GM23338 (cell line): ENCODE measurements around the gene KCNJ10. TPM values are rescaled to one million over a fixed set of nuclear protein-coding genes. Genes with fewer than 3 reads are reported as not detected.

Source experiments
- ATAC-seq: fragments of 200-7000 bp; cut with Tn5 transposase; 3 replicates; pipeline ENCODE4 v1.9.1; 2020
- DNase-seq: peaks from one replicate; pipeline ENCODE4 v3.0.0-alpha.2; 2015; ENCODE audit warnings: low spot score
- H2AFZ ChIP-seq: fragments of 200-600 bp; sonication (generic); 2 replicates; pipeline ENCODE4 v1.8.0; 2016; ENCODE audit warnings: antibody characterized with exemption, mild to moderate bottlenecking, moderate library complexity
- H3F3A ChIP-seq: fragments of 200-600 bp; sonication (generic); replicated peaks from 2 replicates; pipeline ENCODE4 v1.8.0; 2017; ENCODE audit warnings: antibody characterized with exemption, mixed run types, low read depth
- H3K27ac ChIP-seq: fragments of 200-600 bp; sonication (generic); 2 replicates; pipeline ENCODE4 v1.6.1; 2016; ENCODE audit warnings: low read depth
- H3K27me3 ChIP-seq: fragments of 200-600 bp; sonication (generic); 2 replicates; pipeline ENCODE4 v1.8.0; 2016; ENCODE audit warnings: mild to moderate bottlenecking, mixed run types, moderate library complexity; ENCODE audit not compliant: insufficient read depth
- H3K36me3 ChIP-seq: fragments of 200-600 bp; sonication (generic); 2 replicates; pipeline ENCODE4 v1.8.0; 2016; ENCODE audit warnings: mild to moderate bottlenecking; ENCODE audit not compliant: insufficient read depth
- H3K4me1 ChIP-seq: fragments of 200-600 bp; sonication (generic); 2 replicates; pipeline ENCODE4 v1.8.0; 2016; ENCODE audit warnings: mild to moderate bottlenecking, moderate library complexity; ENCODE audit not compliant: insufficient read depth
- H3K4me2 ChIP-seq: fragments of 200-600 bp; sonication (generic); 2 replicates; pipeline ENCODE4 v1.7.1; 2017; ENCODE audit warnings: mixed run types
- H3K4me3 ChIP-seq: fragments of 200-600 bp; sonication (generic); 2 replicates; pipeline ENCODE4 v1.6.1; 2016; ENCODE audit warnings: mixed run types
- H3K79me2 ChIP-seq: fragments of 200-600 bp; sonication (generic); replicated peaks from 2 replicates; pipeline ENCODE4 v1.8.0; 2017; ENCODE audit warnings: mild to moderate bottlenecking; ENCODE audit not compliant: insufficient read depth
- H3K9me2 ChIP-seq: fragments of 200-600 bp; sonication (generic); 2 replicates; pipeline ENCODE4 v1.8.0; 2017; ENCODE audit not compliant: insufficient read depth
- H4K20me1 ChIP-seq: fragments of 200-600 bp; sonication (generic); replicated peaks from 2 replicates; pipeline ENCODE4 v1.8.0; 2017; ENCODE audit warnings: mild to moderate bottlenecking; ENCODE audit not compliant: insufficient read depth
- H3K27ac Mint-ChIP-seq: 2 replicates; pipeline ENCODE4 v1.8.0; 2020; ENCODE audit warnings: inconsistent platforms, mild to moderate bottlenecking, moderate library complexity, mixed read lengths
- H3K27me3 Mint-ChIP-seq: 3 replicates; pipeline ENCODE4 v1.8.0; 2022; ENCODE audit warnings: low read depth, mild to moderate bottlenecking, moderate library complexity, mixed read lengths, inconsistent platforms; ENCODE audit not compliant: insufficient read depth, poor library complexity
- H3K36me3 Mint-ChIP-seq: 3 replicates; pipeline ENCODE4 v1.8.0; 2021; ENCODE audit warnings: low read depth, mild to moderate bottlenecking, inconsistent platforms, moderate library complexity, mixed read lengths
- H3K4me1 Mint-ChIP-seq: 3 replicates; pipeline ENCODE4 v1.8.0; 2020; ENCODE audit warnings: mild to moderate bottlenecking, inconsistent platforms, mixed read lengths
- H3K4me3 Mint-ChIP-seq: 3 replicates; pipeline ENCODE4 v1.8.0; 2021; ENCODE audit warnings: moderate library complexity, mild to moderate bottlenecking, inconsistent platforms, mixed read lengths
- H3K9me3 Mint-ChIP-seq: 3 replicates; pipeline ENCODE4 v1.8.0; 2020; ENCODE audit warnings: moderate library complexity, mild to moderate bottlenecking, inconsistent platforms, mixed read lengths
- CREB1 ChIP-seq: fragments of 250-450 bp; sonication (Bioruptor Pico); IDR thresholded peaks from 2 replicates; pipeline ENCODE4 v1.5.0; 2020; ENCODE audit warnings: low read depth, mild to moderate bottlenecking, moderate library complexity
- EZH2 ChIP-seq: fragments of 200-600 bp; sonication (generic); IDR thresholded peaks from one replicate; pipeline ENCODE4 v1.8.0; 2017; ENCODE audit warnings: antibody characterized with exemption, mild to moderate bottlenecking, low read depth; ENCODE audit not compliant: unreplicated experiment
- JUNB ChIP-seq: IDR thresholded peaks from one replicate; pipeline ENCODE4 v1.6.1; 2016; ENCODE audit warnings: antibody characterized with exemption; ENCODE audit not compliant: unreplicated experiment
- NANOG ChIP-seq: IDR thresholded peaks from 2 replicates; pipeline ENCODE4 v1.6.1; 2016; ENCODE audit warnings: antibody characterized with exemption, borderline replicate concordance
- POLR2AphosphoS5 ChIP-seq: IDR thresholded peaks from 2 replicates; pipeline ENCODE4 v1.6.1; 2016; ENCODE audit warnings: antibody characterized with exemption, low read depth
- ZNF114 ChIP-seq: fragments of 250-450 bp; sonication (Bioruptor Pico); IDR thresholded peaks from 2 replicates; pipeline ENCODE4 v1.5.0; 2020; ENCODE audit warnings: mild to moderate bottlenecking, moderate library complexity
- ZNF331 ChIP-seq: fragments of 250-450 bp; sonication (Bioruptor Pico); IDR thresholded peaks from 2 replicates; pipeline ENCODE4 v1.5.0; 2020; ENCODE audit warnings: low read depth, mild to moderate bottlenecking, moderate library complexity
- polyA plus RNA-seq: library from polyadenylated mRNA; unstranded; fragments of >200 nt; fragmentation: Nextera tagmentation; extraction: Ambion mirVana; gene quantifications from 2 replicates; pipeline ENCODE4 v1.2.1, GENCODE V29; 2016
- total RNA-seq: library from RNA; depleted of rRNA; stranded (reverse); fragments of >200 nt; shearing (Covaris generic); gene quantifications from 2 replicates; pipeline ENCODE4 v1.2.3, GENCODE V29; 2014
- TF ChIP-seq, protein P1 (sequence below): fragments of 250-450 bp; sonication (Bioruptor Pico); IDR thresholded peaks from 2 replicates; pipeline ENCODE4 v1.5.0; 2020; ENCODE audit warnings: mild to moderate bottlenecking, moderate library complexity
- TF ChIP-seq, protein P2 (sequence below): IDR thresholded peaks from 2 replicates; pipeline ENCODE4 v1.6.1; 2016; ENCODE audit warnings: antibody characterized with exemption
- TF ChIP-seq, protein P3 (sequence below), 2 experiments: fragments of 200-600 bp in 1 of 2; sonication (generic) in 1 of 2; conservative IDR thresholded peaks; 2 replicates each; pipeline versions ENCODE4 v1.5.1 to v1.6.1; 2016 to 2017; ENCODE audit warnings: antibody characterized with exemption in 2 of 2, low read depth in 2 of 2, mild to moderate bottlenecking in 2 of 2, moderate library complexity in 1 of 2

The KCNJ10 gene
- total and polyA plus RNA-seq, 2 experiments from 2014 or later, result 1.4 to 2.8 TPM

DNA sequence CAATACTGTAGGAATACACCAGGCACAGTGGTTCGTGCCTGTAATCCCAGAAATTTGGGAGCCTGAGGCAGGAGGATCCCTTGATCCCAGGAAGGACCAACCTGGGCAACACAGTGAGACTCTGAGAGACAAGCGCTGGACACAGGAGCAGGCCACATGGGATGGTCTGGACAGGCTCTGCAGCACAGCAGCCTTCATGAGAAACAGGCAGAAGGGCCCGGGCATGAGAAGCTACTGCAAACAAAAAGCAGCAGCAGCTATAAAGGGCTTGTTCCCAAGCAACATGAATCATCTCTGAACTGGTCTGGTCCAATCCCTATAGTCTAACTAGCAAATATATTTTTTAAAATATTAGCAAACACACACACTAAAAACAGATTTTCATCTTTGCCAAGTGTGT, 80.4 kb downstream of the KCNJ10 start:
- no peak for DNase-seq
- Histone ChIP-seq H3K4me1 (peaks cover 13% of the 10 kb centered on the region), H3K27ac (no peak overlapping the region), H4K20me1 (no peaks in the 10 kb centered on the region), H3K79me2 (no peaks in the 10 kb centered on the region), H3K4me2 (no peak overlapping the region), H2AFZ (0 out of 2 replicates have a peak overlapping the region, but pooled peaks have one; percentile 7), H3K36me3 (no peaks in the 10 kb centered on the region), H3K9me2 (no peaks in the 10 kb centered on the region), H3K4me3 (no peak overlapping the region), H3K27me3 (no peaks in the 10 kb centered on the region), H3F3A (no peaks in the 10 kb centered on the region)
- Mint-ChIP-seq H3K27ac (no peak overlapping the region), H3K4me1 (peaks cover 17% of the 10 kb centered on the region; the same call in 2 of the 3 replicates), H3K36me3 (no peaks in the 10 kb centered on the region), H3K27me3 (no peaks in the 10 kb centered on the region), H3K4me3 (no peak overlapping the region), H3K9me3 (no peaks in the 10 kb centered on the region)
- no peak for ATAC-seq
- no peak for TF ChIP-seq CREB1
- TF ChIP-seq ZNF331, result no peak
- TF ChIP-seq ZNF114 (CRISPR knock-in tag), result no peak
- TF ChIP-seq, protein P1, sequence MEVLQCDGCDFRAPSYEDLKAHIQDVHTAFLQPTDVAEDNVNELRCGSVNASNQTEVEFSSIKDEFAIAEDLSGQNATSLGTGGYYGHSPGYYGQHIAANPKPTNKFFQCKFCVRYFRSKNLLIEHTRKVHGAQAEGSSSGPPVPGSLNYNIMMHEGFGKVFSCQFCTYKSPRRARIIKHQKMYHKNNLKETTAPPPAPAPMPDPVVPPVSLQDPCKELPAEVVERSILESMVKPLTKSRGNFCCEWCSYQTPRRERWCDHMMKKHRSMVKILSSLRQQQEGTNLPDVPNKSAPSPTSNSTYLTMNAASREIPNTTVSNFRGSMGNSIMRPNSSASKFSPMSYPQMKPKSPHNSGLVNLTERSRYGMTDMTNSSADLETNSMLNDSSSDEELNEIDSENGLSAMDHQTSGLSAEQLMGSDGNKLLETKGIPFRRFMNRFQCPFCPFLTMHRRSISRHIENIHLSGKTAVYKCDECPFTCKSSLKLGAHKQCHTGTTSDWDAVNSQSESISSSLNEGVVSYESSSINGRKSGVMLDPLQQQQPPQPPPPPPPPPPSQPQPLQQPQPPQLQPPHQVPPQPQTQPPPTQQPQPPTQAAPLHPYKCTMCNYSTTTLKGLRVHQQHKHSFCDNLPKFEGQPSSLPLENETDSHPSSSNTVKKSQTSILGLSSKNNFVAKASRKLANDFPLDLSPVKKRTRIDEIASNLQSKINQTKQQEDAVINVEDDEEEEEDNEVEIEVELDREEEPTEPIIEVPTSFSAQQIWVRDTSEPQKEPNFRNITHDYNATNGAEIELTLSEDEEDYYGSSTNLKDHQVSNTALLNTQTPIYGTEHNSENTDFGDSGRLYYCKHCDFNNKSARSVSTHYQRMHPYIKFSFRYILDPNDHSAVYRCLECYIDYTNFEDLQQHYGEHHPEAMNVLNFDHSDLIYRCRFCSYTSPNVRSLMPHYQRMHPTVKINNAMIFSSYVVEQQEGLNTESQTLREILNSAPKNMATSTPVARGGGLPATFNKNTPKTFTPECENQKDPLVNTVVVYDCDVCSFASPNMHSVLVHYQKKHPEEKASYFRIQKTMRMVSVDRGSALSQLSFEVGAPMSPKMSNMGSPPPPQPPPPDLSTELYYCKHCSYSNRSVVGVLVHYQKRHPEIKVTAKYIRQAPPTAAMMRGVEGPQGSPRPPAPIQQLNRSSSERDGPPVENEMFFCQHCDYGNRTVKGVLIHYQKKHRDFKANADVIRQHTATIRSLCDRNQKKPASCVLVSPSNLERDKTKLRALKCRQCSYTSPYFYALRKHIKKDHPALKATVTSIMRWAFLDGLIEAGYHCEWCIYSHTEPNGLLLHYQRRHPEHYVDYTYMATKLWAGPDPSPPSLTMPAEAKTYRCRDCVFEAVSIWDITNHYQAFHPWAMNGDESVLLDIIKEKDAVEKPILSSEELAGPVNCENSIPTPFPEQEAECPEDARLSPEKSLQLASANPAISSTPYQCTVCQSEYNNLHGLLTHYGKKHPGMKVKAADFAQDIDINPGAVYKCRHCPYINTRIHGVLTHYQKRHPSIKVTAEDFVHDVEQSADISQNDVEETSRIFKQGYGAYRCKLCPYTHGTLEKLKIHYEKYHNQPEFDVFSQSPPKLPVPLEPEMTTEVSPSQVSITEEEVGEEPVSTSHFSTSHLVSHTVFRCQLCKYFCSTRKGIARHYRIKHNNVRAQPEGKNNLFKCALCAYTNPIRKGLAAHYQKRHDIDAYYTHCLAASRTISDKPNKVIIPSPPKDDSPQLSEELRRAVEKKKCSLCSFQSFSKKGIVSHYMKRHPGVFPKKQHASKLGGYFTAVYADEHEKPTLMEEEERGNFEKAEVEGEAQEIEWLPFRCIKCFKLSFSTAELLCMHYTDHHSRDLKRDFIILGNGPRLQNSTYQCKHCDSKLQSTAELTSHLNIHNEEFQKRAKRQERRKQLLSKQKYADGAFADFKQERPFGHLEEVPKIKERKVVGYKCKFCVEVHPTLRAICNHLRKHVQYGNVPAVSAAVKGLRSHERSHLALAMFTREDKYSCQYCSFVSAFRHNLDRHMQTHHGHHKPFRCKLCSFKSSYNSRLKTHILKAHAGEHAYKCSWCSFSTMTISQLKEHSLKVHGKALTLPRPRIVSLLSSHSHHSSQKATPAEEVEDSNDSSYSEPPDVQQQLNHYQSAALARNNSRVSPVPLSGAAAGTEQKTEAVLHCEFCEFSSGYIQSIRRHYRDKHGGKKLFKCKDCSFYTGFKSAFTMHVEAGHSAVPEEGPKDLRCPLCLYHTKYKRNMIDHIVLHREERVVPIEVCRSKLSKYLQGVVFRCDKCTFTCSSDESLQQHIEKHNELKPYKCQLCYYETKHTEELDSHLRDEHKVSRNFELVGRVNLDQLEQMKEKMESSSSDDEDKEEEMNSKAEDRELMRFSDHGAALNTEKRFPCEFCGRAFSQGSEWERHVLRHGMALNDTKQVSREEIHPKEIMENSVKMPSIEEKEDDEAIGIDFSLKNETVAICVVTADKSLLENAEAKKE (CRISPR knock-in tag), result no peak
- TF ChIP-seq, protein P2, sequence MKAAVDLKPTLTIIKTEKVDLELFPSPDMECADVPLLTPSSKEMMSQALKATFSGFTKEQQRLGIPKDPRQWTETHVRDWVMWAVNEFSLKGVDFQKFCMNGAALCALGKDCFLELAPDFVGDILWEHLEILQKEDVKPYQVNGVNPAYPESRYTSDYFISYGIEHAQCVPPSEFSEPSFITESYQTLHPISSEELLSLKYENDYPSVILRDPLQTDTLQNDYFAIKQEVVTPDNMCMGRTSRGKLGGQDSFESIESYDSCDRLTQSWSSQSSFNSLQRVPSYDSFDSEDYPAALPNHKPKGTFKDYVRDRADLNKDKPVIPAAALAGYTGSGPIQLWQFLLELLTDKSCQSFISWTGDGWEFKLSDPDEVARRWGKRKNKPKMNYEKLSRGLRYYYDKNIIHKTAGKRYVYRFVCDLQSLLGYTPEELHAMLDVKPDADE, result no peak
- TF ChIP-seq, protein P3, sequence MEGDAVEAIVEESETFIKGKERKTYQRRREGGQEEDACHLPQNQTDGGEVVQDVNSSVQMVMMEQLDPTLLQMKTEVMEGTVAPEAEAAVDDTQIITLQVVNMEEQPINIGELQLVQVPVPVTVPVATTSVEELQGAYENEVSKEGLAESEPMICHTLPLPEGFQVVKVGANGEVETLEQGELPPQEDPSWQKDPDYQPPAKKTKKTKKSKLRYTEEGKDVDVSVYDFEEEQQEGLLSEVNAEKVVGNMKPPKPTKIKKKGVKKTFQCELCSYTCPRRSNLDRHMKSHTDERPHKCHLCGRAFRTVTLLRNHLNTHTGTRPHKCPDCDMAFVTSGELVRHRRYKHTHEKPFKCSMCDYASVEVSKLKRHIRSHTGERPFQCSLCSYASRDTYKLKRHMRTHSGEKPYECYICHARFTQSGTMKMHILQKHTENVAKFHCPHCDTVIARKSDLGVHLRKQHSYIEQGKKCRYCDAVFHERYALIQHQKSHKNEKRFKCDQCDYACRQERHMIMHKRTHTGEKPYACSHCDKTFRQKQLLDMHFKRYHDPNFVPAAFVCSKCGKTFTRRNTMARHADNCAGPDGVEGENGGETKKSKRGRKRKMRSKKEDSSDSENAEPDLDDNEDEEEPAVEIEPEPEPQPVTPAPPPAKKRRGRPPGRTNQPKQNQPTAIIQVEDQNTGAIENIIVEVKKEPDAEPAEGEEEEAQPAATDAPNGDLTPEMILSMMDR (conservative IDR thresholded peaks at IDR 0.05; ENCODE audit: low read depth in 2 of 2), result no peak
- no peak for TF ChIP-seq POLR2AphosphoS5
- no peak for TF ChIP-seq NANOG
- no peak for TF ChIP-seq JUNB
- TF ChIP-seq EZH2, result no peak
